ENCODE results near the gene SOX6. TPM values are rescaled to one million over a fixed set of nuclear protein-coding genes. Genes with fewer than 3 reads are reported as not detected.

The SOX6 gene
- total RNA-seq, 1 donor from 2014 or later, result 19.6 TPM

DNA sequence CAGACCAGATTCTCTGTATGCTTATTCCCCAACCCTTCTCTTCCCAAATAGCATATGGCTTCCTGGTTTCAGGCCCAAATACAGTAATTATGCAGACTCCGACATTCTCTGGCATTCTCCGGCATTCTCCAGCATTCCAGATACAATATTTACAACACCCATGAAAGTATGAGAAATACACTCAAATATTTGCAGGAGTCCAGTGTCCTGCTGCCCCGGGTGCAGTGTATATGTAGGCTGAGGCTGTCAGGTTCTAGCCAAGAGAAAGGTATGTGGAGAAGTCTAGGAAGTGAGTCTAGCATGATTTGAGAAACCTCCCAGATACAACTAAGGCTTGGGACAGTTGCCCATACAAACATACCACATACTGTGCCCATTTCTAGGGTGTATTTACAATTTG is 160.7 kb downstream of the SOX6 start:
- H3K9me3 Mint-ChIP-seq, result peaks cover 2% of the 10 kb centered on the region
- TF ChIP-seq, protein P1, sequence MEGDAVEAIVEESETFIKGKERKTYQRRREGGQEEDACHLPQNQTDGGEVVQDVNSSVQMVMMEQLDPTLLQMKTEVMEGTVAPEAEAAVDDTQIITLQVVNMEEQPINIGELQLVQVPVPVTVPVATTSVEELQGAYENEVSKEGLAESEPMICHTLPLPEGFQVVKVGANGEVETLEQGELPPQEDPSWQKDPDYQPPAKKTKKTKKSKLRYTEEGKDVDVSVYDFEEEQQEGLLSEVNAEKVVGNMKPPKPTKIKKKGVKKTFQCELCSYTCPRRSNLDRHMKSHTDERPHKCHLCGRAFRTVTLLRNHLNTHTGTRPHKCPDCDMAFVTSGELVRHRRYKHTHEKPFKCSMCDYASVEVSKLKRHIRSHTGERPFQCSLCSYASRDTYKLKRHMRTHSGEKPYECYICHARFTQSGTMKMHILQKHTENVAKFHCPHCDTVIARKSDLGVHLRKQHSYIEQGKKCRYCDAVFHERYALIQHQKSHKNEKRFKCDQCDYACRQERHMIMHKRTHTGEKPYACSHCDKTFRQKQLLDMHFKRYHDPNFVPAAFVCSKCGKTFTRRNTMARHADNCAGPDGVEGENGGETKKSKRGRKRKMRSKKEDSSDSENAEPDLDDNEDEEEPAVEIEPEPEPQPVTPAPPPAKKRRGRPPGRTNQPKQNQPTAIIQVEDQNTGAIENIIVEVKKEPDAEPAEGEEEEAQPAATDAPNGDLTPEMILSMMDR (conservative IDR thresholded peaks at IDR 0.05), result no peak
- H3K27me3 Mint-ChIP-seq (ENCODE audit: low read depth), result no peaks in the 10 kb centered on the region
- no peaks in the 10 kb centered on the region for H3K36me3 Mint-ChIP-seq (ENCODE audit: low read depth)
- DNase-seq (ENCODE audit: low read depth, low spot score), result no peak
- peak overlapping the region; percentile 26 for H3K4me3 Mint-ChIP-seq
- peaks cover 65% of the 10 kb centered on the region for H3K4me1 Mint-ChIP-seq
- no peak overlapping the region for H3K27ac Mint-ChIP-seq (ENCODE audit: unreplicated experiment)

DNA sequence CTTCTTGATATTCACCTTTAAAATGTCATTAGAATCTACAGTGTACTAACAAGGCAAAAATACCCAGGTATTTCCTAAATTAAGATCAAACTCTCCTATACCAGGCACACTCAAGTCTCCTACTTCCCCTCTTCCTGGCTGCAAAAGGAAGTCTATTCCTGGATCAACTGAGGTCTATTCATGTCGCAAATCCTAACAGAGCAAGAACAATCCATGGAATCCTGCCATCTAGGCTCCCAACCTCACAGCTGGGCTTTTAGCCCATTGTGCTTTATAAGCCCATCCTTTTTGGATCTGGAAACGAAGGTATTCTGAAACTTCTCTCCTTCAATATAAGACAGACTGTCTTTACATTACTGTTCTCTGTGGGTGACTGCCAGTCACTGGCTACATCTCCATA is 161.8 kb downstream of the SOX6 start:
- Mint-ChIP-seq H3K36me3 (ENCODE audit: low read depth) (no peaks in the 10 kb centered on the region), H3K9me3 (peaks cover 2% of the 10 kb centered on the region), H3K4me1 (peaks cover 60% of the 10 kb centered on the region), H3K27me3 (ENCODE audit: low read depth) (no peaks in the 10 kb centered on the region), H3K27ac (ENCODE audit: unreplicated experiment) (peak overlapping the region; percentile 17), H3K4me3 (peak overlapping the region; percentile 52)
- no peak for DNase-seq (ENCODE audit: low read depth, low spot score)
- TF ChIP-seq, protein P1 (conservative IDR thresholded peaks at IDR 0.05), result no peak

DNA sequence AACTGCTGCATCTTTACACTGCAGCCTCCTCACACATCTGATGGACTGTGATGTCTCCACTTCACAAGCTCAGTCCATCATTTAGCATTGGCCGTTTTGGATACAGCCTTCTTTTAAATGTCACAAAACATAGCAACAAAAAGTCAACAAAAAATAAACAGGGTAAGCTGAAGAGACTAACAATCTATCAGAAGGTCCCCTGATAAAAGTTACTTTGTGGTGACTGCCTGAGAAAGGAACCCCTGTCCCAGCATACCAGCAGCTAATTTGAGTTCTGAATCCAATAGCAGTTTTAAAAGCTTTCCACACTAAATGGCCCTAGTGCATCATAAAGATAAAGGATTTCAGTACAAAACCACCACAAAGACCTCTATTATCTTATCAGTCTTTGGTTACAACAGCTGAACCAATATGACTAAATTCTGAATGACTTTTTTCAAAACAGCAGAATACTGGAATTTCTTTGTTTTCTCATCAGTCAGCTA is 162.4 kb downstream of the SOX6 start:
- Mint-ChIP-seq H3K27me3 (ENCODE audit: low read depth) (no peaks in the 10 kb centered on the region), H3K4me3 (peak overlapping the region; percentile 52), H3K9me3 (peaks cover 2% of the 10 kb centered on the region), H3K36me3 (ENCODE audit: low read depth) (no peaks in the 10 kb centered on the region), H3K27ac (ENCODE audit: unreplicated experiment) (peak overlapping the region; percentile 76), H3K4me1 (peaks cover 57% of the 10 kb centered on the region)
- DNase-seq (ENCODE audit: low read depth, low spot score), result no peak
- TF ChIP-seq, protein P1 (conservative IDR thresholded peaks at IDR 0.05), result no peak

DNA sequence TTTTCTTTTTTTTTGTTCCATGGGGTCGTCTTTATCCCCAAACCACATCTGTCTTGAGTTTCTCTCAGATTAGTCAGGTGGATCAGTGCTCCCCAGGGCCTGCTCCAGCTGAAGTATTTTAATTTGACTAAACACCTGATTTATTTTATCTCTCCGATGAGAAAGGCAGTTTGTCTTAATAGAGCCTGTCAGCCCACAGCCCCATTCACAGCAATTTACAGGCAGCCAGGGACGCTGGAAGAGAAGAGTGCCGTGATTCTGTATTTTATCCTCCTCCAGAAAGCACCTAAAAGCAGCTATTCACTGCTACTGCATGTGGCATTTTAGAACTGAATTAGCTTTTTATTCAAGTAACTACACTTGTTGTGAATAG is 164.5 kb downstream of the SOX6 start:
- Mint-ChIP-seq H3K27ac (ENCODE audit: unreplicated experiment) (peak overlapping the region; percentile 91), H3K27me3 (ENCODE audit: low read depth) (no peaks in the 10 kb centered on the region), H3K36me3 (ENCODE audit: low read depth) (no peaks in the 10 kb centered on the region), H3K4me3 (peak overlapping the region; percentile 78), H3K9me3 (no peaks in the 10 kb centered on the region), H3K4me1 (peaks cover 55% of the 10 kb centered on the region)
- DNase-seq (ENCODE audit: low read depth, low spot score), result no peak
- TF ChIP-seq, protein P1 (conservative IDR thresholded peaks at IDR 0.05), result no peak

DNA sequence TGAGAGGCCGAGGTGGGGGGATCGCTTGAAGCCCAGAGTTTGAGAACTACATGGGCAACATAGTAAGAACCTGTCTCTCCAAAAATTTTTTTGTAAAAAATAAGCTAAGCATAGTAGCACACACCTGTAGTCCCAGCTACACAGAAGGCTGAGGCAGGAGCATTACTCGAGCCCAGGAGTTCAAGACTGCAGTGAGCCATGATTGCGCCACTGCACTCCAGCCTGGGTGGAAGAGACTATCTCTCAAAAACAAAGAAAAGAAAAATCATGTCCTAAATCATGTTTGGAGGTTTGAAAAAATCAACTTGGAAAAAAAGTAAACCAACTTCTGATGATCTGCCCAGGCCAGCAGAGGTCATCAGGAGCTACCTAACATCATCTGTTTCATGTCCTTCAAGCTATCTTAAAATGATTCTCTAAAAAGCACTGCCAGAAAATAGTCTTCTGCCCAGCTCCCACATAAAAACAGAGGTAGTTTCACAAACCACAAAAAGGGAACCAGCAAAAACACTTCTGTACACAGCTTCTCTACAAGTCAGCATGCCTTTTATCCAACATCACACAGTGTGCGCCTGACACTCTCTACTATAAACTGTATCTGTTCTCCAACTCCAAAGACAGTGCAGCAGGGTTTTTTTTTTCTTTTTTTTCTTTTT is 165.0 kb downstream of the SOX6 start:
- H3K27ac Mint-ChIP-seq (ENCODE audit: unreplicated experiment), result peak overlapping the region; percentile 44
- DNase-seq (ENCODE audit: low read depth, low spot score), result no peak
- H3K4me3 Mint-ChIP-seq, result peak overlapping the region; percentile 78
- TF ChIP-seq, protein P1 (conservative IDR thresholded peaks at IDR 0.05), result peak; percentile 14
- peaks cover 51% of the 10 kb centered on the region for H3K4me1 Mint-ChIP-seq
- H3K27me3 Mint-ChIP-seq (ENCODE audit: low read depth), result no peaks in the 10 kb centered on the region
- H3K9me3 Mint-ChIP-seq, result no peaks in the 10 kb centered on the region
- H3K36me3 Mint-ChIP-seq (ENCODE audit: low read depth), result no peaks in the 10 kb centered on the region

All from neural crest cell (in vitro differentiated cells).